GM23248 (cell line): ENCODE results near the gene PSD. TPM values are rescaled to one million over a fixed set of nuclear protein-coding genes. Genes with fewer than 3 reads are reported as not detected.

ENCODE experiments used
- DNase-seq: peaks from one replicate; pipeline ENCODE4 v3.0.0-alpha.2; 2015
- H2AFZ ChIP-seq: fragments of 200-600 bp; sonication (generic); 2 replicates; pipeline ENCODE4 v1.6.1; 2016; ENCODE audit warnings: antibody characterized with exemption
- H3F3A ChIP-seq: fragments of 200-600 bp; sonication (generic); 2 replicates; pipeline ENCODE4 v1.6.1; 2016; ENCODE audit warnings: mild to moderate bottlenecking, antibody characterized with exemption, mixed run types; ENCODE audit not compliant: insufficient read depth
- H3K27ac ChIP-seq: fragments of 200-600 bp; sonication (generic); 2 replicates; pipeline ENCODE4 v1.5.1; 2016; ENCODE audit warnings: mild to moderate bottlenecking
- H3K27me3 ChIP-seq: fragments of 200-600 bp; sonication (generic); replicated peaks from 2 replicates; pipeline ENCODE4 v1.6.1; 2016; ENCODE audit warnings: mild to moderate bottlenecking; ENCODE audit not compliant: insufficient read depth
- H3K36me3 ChIP-seq: fragments of 200-600 bp; sonication (generic); 2 replicates; pipeline ENCODE4 v1.6.1; 2016; ENCODE audit warnings: low read depth, mild to moderate bottlenecking
- H3K4me1 ChIP-seq: fragments of 200-600 bp; sonication (generic); 2 replicates; pipeline ENCODE4 v1.6.1; 2016; ENCODE audit warnings: mild to moderate bottlenecking; ENCODE audit not compliant: insufficient read depth
- H3K4me2 ChIP-seq: fragments of 200-600 bp; sonication (generic); one replicate; pipeline ENCODE4 v1.6.1; 2016; ENCODE audit warnings: mild to moderate bottlenecking; ENCODE audit not compliant: unreplicated experiment
- H3K4me3 ChIP-seq: fragments of 200-600 bp; sonication (generic); 2 replicates; pipeline ENCODE4 v1.5.1; 2016; ENCODE audit warnings: mild to moderate bottlenecking
- H3K79me2 ChIP-seq: fragments of 200-600 bp; sonication (generic); 2 replicates; pipeline ENCODE4 v1.6.1; 2016; ENCODE audit warnings: mild to moderate bottlenecking; ENCODE audit not compliant: insufficient read depth
- H3K9ac ChIP-seq: fragments of 200-600 bp; sonication (generic); 2 replicates; pipeline ENCODE4 v1.6.1; 2016; ENCODE audit warnings: mild to moderate bottlenecking
- H3K9me2 ChIP-seq: fragments of 200-600 bp; sonication (generic); 2 replicates; pipeline ENCODE4 v1.6.1; 2016; ENCODE audit warnings: mixed run types, mild to moderate bottlenecking, moderate library complexity; ENCODE audit not compliant: insufficient read depth
- H3K9me3 ChIP-seq: fragments of 200-600 bp; sonication (generic); one replicate; pipeline ENCODE4 v1.6.1; 2017; ENCODE audit warnings: low read depth
- H4K20me1 ChIP-seq: fragments of 200-600 bp; sonication (generic); 2 replicates; pipeline ENCODE4 v1.6.0; 2016; ENCODE audit not compliant: insufficient read depth
- EZH2 ChIP-seq: fragments of 200-600 bp; sonication (generic); IDR thresholded peaks from 2 replicates; pipeline ENCODE4 v1.6.1; 2018; ENCODE audit warnings: antibody characterized with exemption, mild to moderate bottlenecking; ENCODE audit not compliant: insufficient read depth, poor library complexity, severe bottlenecking
- EZH2phosphoT487 ChIP-seq: fragments of 200-600 bp; sonication (generic); IDR thresholded peaks from 2 replicates; pipeline ENCODE4 v1.6.1; 2018; ENCODE audit warnings: antibody characterized with exemption, moderate library complexity, mild to moderate bottlenecking, low read depth; ENCODE audit not compliant: insufficient read depth
- WGBS, 2 experiments: methylation state at CpG; one replicate each; pipeline ENCODE4 v1.1.6; 2015 to 2017; ENCODE audit warnings: low lambda C conversion rate in 2 of 2, low coverage in 1 of 2; ENCODE audit errors: missing lambda C conversion rate in 2 of 2; 5-methylcytosine and 5-hydroxymethylcytosine counted together
- in situ Hi-C: fragments of 300-500 bp; cut with MboI; formaldehyde crosslinking; loops from 2 replicates; pipeline ENCODE4 v1.15.0; 2020
- polyA plus RNA-seq: library from polyadenylated mRNA; unstranded; fragments of >200 nt; fragmentation: Nextera tagmentation; extraction: Ambion mirVana; gene quantifications from 2 replicates; pipeline ENCODE4 v1.2.1, GENCODE V29; 2016
- total RNA-seq: library from RNA; depleted of rRNA; stranded (reverse); fragments of >200 nt; shearing (Covaris generic); gene quantifications from 2 replicates; pipeline ENCODE4 v1.2.3, GENCODE V29; 2014

The PSD gene
- total and polyA plus RNA-seq, 2 experiments from 2014 or later: 1.8 to 11.3 TPM

DNA sequence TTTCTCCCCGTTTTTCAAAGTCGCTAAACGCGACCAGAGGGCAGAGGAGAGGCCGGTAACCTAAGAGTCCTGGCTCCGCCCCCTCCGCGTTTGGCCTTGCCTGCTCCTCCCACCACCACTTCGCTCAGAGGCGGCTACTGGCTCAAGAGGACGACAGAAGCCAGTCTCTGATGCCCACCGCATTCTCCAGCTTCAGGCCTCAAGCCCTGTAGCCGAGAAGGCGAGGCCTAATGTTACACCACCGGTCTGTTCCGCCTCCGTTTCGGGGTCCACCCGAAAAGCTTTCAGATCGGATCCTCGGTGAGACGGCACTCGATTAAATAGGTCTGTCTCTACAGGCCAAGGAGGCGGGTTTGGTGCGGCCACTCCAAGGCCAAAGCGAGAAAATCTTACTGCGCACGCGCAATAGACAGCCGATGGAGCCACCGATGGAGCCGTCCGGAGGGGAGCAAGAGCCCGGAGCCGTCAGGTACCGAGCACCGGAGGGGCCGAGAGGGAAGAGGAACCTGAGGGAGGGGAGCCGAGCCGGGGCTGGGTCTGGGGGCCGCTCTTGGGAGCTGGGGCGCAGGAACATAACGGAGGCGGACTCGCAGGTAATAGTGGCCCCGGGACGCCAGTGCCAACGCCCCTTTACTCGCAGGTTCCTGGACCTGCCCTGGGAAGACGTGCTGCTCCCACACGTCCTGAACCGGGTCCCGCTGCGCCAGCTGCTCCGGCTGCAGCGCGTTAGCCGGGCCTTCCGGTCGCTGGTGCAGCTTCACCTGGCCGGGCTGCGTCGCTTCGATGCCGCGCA, 2.3 kb upstream of the PSD start, which contains the start of gene FBXL15:
Gene FBXL15, plus strand, starts transcription at position 123 of the 793 bp plus-strand sequence. Its CDS starts 294 bp downstream, at position 417.
- no peaks in the 10 kb centered on the region for H3K27me3 ChIP-seq
- no peaks in the 10 kb centered on the region for H4K20me1 ChIP-seq
- peak within 1 kb of the TSS; percentile 33 for H3K27ac ChIP-seq
- peak within 1 kb of the TSS; percentile 95 for H3K4me2 ChIP-seq
- WGBS, 2 experiments: 1 to 2% methylated on average over 60 to 66 of the region's 66 CpGs
- H3K79me2 ChIP-seq: no peaks in the 10 kb centered on the region
- no peaks in the 10 kb centered on the region for H3K36me3 ChIP-seq
- H3K9me3 ChIP-seq: no peaks in the 10 kb centered on the region
- in situ Hi-C loops: no loop called here
- H3K4me1 ChIP-seq: peaks cover 18% of the 10 kb centered on the region
- peak within 1 kb of the TSS; percentile 84 for H3K4me3 ChIP-seq
- peak within 1 kb of the TSS; percentile 93 for H2AFZ ChIP-seq
- no peak for TF ChIP-seq EZH2
- TF ChIP-seq EZH2phosphoT487: no peak
- peak within 1 kb of the TSS; percentile 83 for H3K9ac ChIP-seq
- DNase-seq: peak; percentile 98
- no peaks in the 10 kb centered on the region for H3K9me2 ChIP-seq
- H3F3A ChIP-seq: peaks cover 13% of the 10 kb centered on the region; the same call in 1 of the 2 replicates

DNA sequence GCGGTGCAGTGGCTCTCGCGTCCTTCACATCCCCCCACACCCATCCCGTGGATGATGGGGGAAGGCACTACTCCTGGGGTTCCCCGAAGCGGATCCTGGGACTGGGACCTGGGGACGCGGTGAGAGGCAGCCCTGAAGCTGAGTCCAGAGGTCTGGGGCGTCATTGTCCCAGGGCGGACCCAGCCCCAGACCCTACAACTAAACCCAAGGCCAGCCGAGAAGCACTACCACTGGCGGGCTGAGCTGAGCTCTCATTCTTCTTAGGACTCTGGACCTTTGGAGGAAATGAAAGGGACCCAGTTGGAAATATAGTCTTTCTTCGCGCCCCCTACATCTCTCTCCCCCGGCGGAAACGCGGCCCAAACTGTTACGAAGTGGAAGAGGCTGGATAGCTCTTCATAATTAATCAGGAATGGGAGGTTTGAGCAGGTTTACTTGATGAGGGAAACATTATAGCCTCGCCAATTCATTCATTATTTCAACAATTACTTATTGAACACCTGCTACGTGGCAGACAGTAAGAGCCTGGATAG, 1.7 kb upstream of the PSD start:
- H3K4me1 ChIP-seq: peaks cover 18% of the 10 kb centered on the region
- in situ Hi-C loops: no loop called here
- peak overlapping the region; percentile 84 for H3K4me3 ChIP-seq
- no peak for DNase-seq
- H3K9me3 ChIP-seq: no peaks in the 10 kb centered on the region
- H3K9me2 ChIP-seq: no peaks in the 10 kb centered on the region
- peak overlapping the region; percentile 33 for H3K27ac ChIP-seq
- peak overlapping the region; percentile 83 for H3K9ac ChIP-seq
- no peaks in the 10 kb centered on the region for H4K20me1 ChIP-seq
- peak overlapping the region; percentile 93 for H2AFZ ChIP-seq
- H3F3A ChIP-seq: peaks cover 13% of the 10 kb centered on the region; the same call in 1 of the 2 replicates
- no peaks in the 10 kb centered on the region for H3K79me2 ChIP-seq
- peak overlapping the region; percentile 95 for H3K4me2 ChIP-seq
- WGBS, 2 experiments: 0 to 1% methylated on average over 21 of the region's 21 CpGs
- no peaks in the 10 kb centered on the region for H3K36me3 ChIP-seq
- TF ChIP-seq EZH2 (no peak), EZH2phosphoT487 (no peak)
- 0 out of 2 replicates have a peak, but pooled peaks cover 2% of the 10 kb centered on the region for H3K27me3 ChIP-seq

- peak overlapping the region; percentile 93 for H2AFZ ChIP-seq
- H3K9me3 ChIP-seq: no peaks in the 10 kb centered on the region
- TF ChIP-seq EZH2 (no peak), EZH2phosphoT487 (no peak)
- peaks cover 13% of the 10 kb centered on the region; the same call in 1 of the 2 replicates for H3F3A ChIP-seq
- DNase-seq: peak; percentile 46
- no peaks in the 10 kb centered on the region for H4K20me1 ChIP-seq
- H3K4me2 ChIP-seq: peak overlapping the region; percentile 95
- H3K27ac ChIP-seq: no peak overlapping the region
- H3K4me1 ChIP-seq: peaks cover 18% of the 10 kb centered on the region
- H3K36me3 ChIP-seq: no peaks in the 10 kb centered on the region
- no peaks in the 10 kb centered on the region for H3K9me2 ChIP-seq
- in situ Hi-C loops: no loop called here
- H3K9ac ChIP-seq: no peak overlapping the region
- WGBS, 2 experiments: 1% methylated on average over 33 to 54 of the region's 54 CpGs
- H3K79me2 ChIP-seq: no peaks in the 10 kb centered on the region
- 0 out of 2 replicates have a peak, but pooled peaks cover 7% of the 10 kb centered on the region for H3K27me3 ChIP-seq
- H3K4me3 ChIP-seq: peak overlapping the region; percentile 84
Measured at GRCh38 chr10:102419269-102420180, 940 bp upstream of the PSD start.

DNA sequence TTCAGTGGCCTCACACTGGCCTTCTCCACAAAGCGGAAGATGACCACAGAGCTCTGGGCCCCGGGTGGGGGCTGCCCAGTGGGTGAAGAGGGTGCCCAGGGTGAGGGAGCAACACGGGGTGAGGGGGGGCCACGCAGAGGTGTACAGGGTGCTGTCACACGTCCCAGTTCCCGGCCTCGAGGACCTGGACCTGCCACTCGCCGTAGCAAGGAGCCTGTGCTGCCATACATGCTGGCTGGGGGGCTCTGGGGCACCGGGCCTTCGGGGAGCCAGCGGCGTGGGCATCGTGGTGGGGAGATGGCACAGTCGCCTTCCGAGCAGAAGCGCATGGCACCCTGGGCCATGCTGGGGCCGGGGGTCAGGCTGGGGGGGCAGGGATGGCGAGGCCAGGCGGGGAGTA, 1.9 kb downstream of the PSD start:
- Histone ChIP-seq H3F3A (peaks cover 7% of the 10 kb centered on the region; the same call in 1 of the 2 replicates), H3K9me2 (no peaks in the 10 kb centered on the region), H3K79me2 (no peaks in the 10 kb centered on the region), H3K36me3 (no peaks in the 10 kb centered on the region), H2AFZ (no peak overlapping the region), H3K27me3 (peaks cover 10% of the 10 kb centered on the region; the same call in 1 of the 2 replicates), H3K4me3 (no peak overlapping the region), H3K9me3 (no peaks in the 10 kb centered on the region), H3K27ac (no peak overlapping the region), H4K20me1 (no peaks in the 10 kb centered on the region), H3K4me1 (peaks cover 9% of the 10 kb centered on the region), H3K9ac (no peak overlapping the region), H3K4me2 (no peak overlapping the region)
- TF ChIP-seq EZH2: no peak
- TF ChIP-seq EZH2phosphoT487: no peak
- 59 to 63% methylated on average over 7 to 20 of the region's 20 CpGs for WGBS, 2 experiments
- no peak for DNase-seq
- in situ Hi-C loops: no loop called here
